HepG2 (cell line): ENCODE data around the gene MYLK2. TPM values are rescaled to one million over a fixed set of nuclear protein-coding genes. Genes with fewer than 3 reads are reported as not detected.

Experiments used
- ATAC-seq: fragments of 200-7000 bp; cut with Tn5 transposase; 3 replicates; pipeline ENCODE4 v1.9.1; 2020; ENCODE audit warnings: mild to moderate bottlenecking, moderate library complexity
- BruUV-seq: library from RNA; stranded (reverse); fragments of 400-500 nt; replicated peaks from 2 replicates; lab custom pipeline; 2021; lab: Mats Ljungman, UMichigan
- CTCF ChIA-PET: fragments of 300-600 bp; formaldehyde crosslinking; extraction: SDS; loops from one replicate; lab custom pipeline; 2021; ENCODE audit warnings: low total read pairs, inconsistent platforms, low intra/inter-chr PET ratio; lab: Yijun Ruan, JAX
- POLR2A ChIA-PET: fragments of 350-600 bp; sonication (Branson Sonifier 250); formaldehyde crosslinking; loops from one replicate; lab custom pipeline; 2020; ENCODE audit warnings: antibody characterized with exemption, inconsistent platforms; lab: Yijun Ruan, JAX
- DNase-seq: peaks from one replicate; pipeline ENCODE4 v3.0.0-alpha.2; 2015; ENCODE audit warnings: low spot score
- FAIRE-seq: peaks from 3 replicates; lab custom pipeline; 2011; peaks lifted over from hg19 to GRCh38; lab: Jason Lieb, UNC
- H2AFZ ChIP-seq: one replicate; pipeline ENCODE4 v1.6.1; 2011; ENCODE audit warnings: low read length, inconsistent platforms
- H3K27ac ChIP-seq: fragments of 300-600 bp; 3 replicates; pipeline ENCODE4 v1.8.0; 2011; ENCODE audit warnings: mixed run types, mild to moderate bottlenecking, mixed read lengths, low read length, inconsistent platforms; ENCODE audit not compliant: insufficient read depth; ENCODE audit errors: extremely low read length
- H3K27me3 ChIP-seq, 2 experiments: fragments of 200-600 bp in 1 of 2; 2 replicates in 1 of 2; 3 replicates in 1 of 2; pipeline versions ENCODE4 v1.6.0 to v1.8.0; 2011; ENCODE audit warnings: low read length in 2 of 2, mild to moderate bottlenecking in 2 of 2, moderate library complexity in 2 of 2, inconsistent platforms in 1 of 2; ENCODE audit not compliant: insufficient read depth in 2 of 2, control insufficient read depth in 1 of 2
- H3K36me3 ChIP-seq, 2 experiments: fragments of 200-600 bp in 1 of 2; replicated peaks in 1 of 2; 2 replicates in 1 of 2; 3 replicates in 1 of 2; pipeline versions ENCODE4 v1.5.1 to v1.8.0; 2011; ENCODE audit warnings: low read length in 2 of 2, inconsistent platforms in 1 of 2; ENCODE audit not compliant: insufficient read depth in 2 of 2, control insufficient read depth in 1 of 2
- H3K4me1 ChIP-seq: 2 replicates; pipeline ENCODE4 v1.5.1; 2012; ENCODE audit warnings: low read length, inconsistent platforms; ENCODE audit not compliant: insufficient read depth
- H3K4me2 ChIP-seq: 2 replicates; pipeline ENCODE4 v1.6.0; 2011; ENCODE audit warnings: low read depth, low read length, inconsistent platforms
- H3K4me3 ChIP-seq, 3 experiments: fragments of 200-600 bp in 1 of 3; sonication (generic), shearing (Covaris generic) in 1 of 3; replicated peaks in 1 of 3; 2 replicates each; pipeline ENCODE4 v1.5.1; 2011 to 2016; ENCODE audit warnings: low read length in 3 of 3, inconsistent platforms in 2 of 3, low read depth in 2 of 3, mild to moderate bottlenecking in 2 of 3, control low read depth in 1 of 3, mixed read lengths in 1 of 3; ENCODE audit not compliant: insufficient read depth in 1 of 3
- H3K79me2 ChIP-seq: one replicate; pipeline ENCODE4 v1.6.1; 2011; ENCODE audit warnings: low read length, inconsistent platforms; ENCODE audit not compliant: insufficient read depth
- H3K9ac ChIP-seq: 2 replicates; pipeline ENCODE4 v1.6.0; 2011; ENCODE audit warnings: mild to moderate bottlenecking, low read depth, low read length, inconsistent platforms; ENCODE audit not compliant: insufficient read depth
- H3K9me3 ChIP-seq: 2 replicates; pipeline ENCODE4 v1.5.1; 2012; ENCODE audit warnings: mild to moderate bottlenecking, low read length
- H4K20me1 ChIP-seq: 2 replicates; pipeline ENCODE4 v1.6.0; 2011; ENCODE audit warnings: inconsistent platforms, mild to moderate bottlenecking, low read length, moderate library complexity; ENCODE audit not compliant: insufficient read depth
- EED ChIP-seq: sonication (generic); formaldehyde crosslinking; IDR thresholded peaks from 2 replicates; pipeline ENCODE4 v1.5.0; 2020; ENCODE audit warnings: mild to moderate bottlenecking, missing genetic modification reagents
- GATAD1 ChIP-seq: IDR thresholded peaks from 2 replicates; pipeline ENCODE4 v1.6.1; 2016; ENCODE audit warnings: missing genetic modification reagents, missing compliant biosample characterization
- HMG20B ChIP-seq: conservative IDR thresholded peaks from 2 replicates; pipeline ENCODE4 v1.6.1; 2016; ENCODE audit warnings: missing genetic modification reagents, missing compliant biosample characterization
- IRF9 ChIP-seq: sonication (generic); formaldehyde crosslinking; IDR thresholded peaks from 2 replicates; pipeline ENCODE4 v1.8.0; 2022; ENCODE audit warnings: missing genetic modification reagents, mild to moderate bottlenecking, borderline replicate concordance
- MLLT10 ChIP-seq: sonication (generic); formaldehyde crosslinking; IDR thresholded peaks from 2 replicates; pipeline ENCODE4 v1.4.0; 2020; ENCODE audit warnings: missing genetic modification reagents
- TAF15 ChIP-seq: fragments of 200-400 bp; formaldehyde crosslinking; IDR thresholded peaks from one replicate; pipeline ENCODE4 v1.6.1; 2018; ENCODE audit warnings: mild to moderate bottlenecking, low read depth, low read length; ENCODE audit not compliant: poor library complexity, severe bottlenecking
- ZBTB25 ChIP-seq: IDR thresholded peaks from 2 replicates; pipeline ENCODE4 v1.6.1; 2018; ENCODE audit warnings: missing genetic modification reagents
- ZNF720 ChIP-seq: sonication (generic); formaldehyde crosslinking; IDR thresholded peaks from 2 replicates; pipeline ENCODE4 v1.4.0; 2020; ENCODE audit warnings: missing genetic modification reagents
- WGBS: methylation state at CpG from one replicate; pipeline ENCODE4 v1.1.6; 2017; ENCODE audit warnings: low lambda C conversion rate; 5-methylcytosine and 5-hydroxymethylcytosine counted together
- in situ Hi-C: cut with HindIII; loops from 2 replicates; pipeline ENCODE4 v1.10.0; 2017; ENCODE audit warnings: low pct_unique_long_range_greater_than_20kb; ENCODE audit not compliant: extremely low pct_ligation_motif_present
- intact Hi-C: fragments of 100-400 bp; cut with micrococcal nuclease; formaldehyde crosslinking; loops from one replicate; pipeline ENCODE4 v1.10.0; 2022; ENCODE audit not compliant: unreplicated experiment
- polyA plus RNA-seq, 8 experiments: library from polyadenylated mRNA; depleted of rRNA in 3 of 8; stranded (reverse) in 7 of 8; unstranded in 1 of 8; fragments of >200 nt; fragmentation: Illumina TruSeq in 4 of 8; extraction: Trizol in 4 of 8; gene quantifications; 2 replicates each; pipeline versions ENCODE4 v1.2.1 to v1.2.3, GENCODE V29; 2011 to 2016; ENCODE audit warnings: low read depth in 4 of 8, missing spikeins in 1 of 8, mixed read lengths in 1 of 8; ENCODE audit not compliant: insufficient read depth in 1 of 8
- total RNA-seq, 5 experiments: library from RNA; depleted of rRNA; stranded (reverse); fragments of >200 nt; fragmentation: Illumina TruSeq; extraction: Trizol; gene quantifications; 2 replicates each; pipeline ENCODE4 v1.2.3, GENCODE V29; 2016; ENCODE audit warnings: low read depth in 1 of 5

MYLK2 gene
- total and polyA plus RNA-seq, 2 of the 13 experiments (the other 11 are each of a cell fraction or from before 2014, with no cell fraction given), result 0.27 TPM; not detected in 1

GRCh38 chr20:31859998-31860380 is 40.8 kb downstream of the MYLK2 start:
- DNase-seq (no peak), ATAC-seq (no peak), FAIRE-seq (no peak)
- in situ Hi-C loops, result loop anchor here (5.0 kb wide), 1 partner anchor 92 kb away; the partner anchor contains the start of gene PDRG1
- Histone ChIP-seq H3K4me2 (peak overlapping the region; percentile 96; the same call in 1 of the 2 replicates), H3K79me2 (no peaks in the 10 kb centered on the region), H4K20me1 (no peaks in the 10 kb centered on the region), H3K27me3 (peaks cover 9 to 52% of the 10 kb centered on the region in 2 experiments; a peak in 4 of 5 replicates), H3K4me3 (no peak overlapping the region), H3K36me3 (no peaks in the 10 kb centered on the region)
- intact Hi-C loops, result no loop called here
- no TSS peak for BruUV-seq
- TF ChIP-seq TAF15 (no peak), ZBTB25 (CRISPR knock-in tag) (no peak), ZNF720 (CRISPR knock-in tag) (no peak), IRF9 (CRISPR knock-in tag) (no peak), EED (no peak), MLLT10 (CRISPR knock-in tag) (no peak), GATAD1 (CRISPR knock-in tag) (no peak), HMG20B (CRISPR knock-in tag) (no peak)
- TF ChIP-seq, all 625 proteins: peak for 0
- ChIA-PET CTCF (no interaction called here), POLR2A (interaction anchor here (0.9 to 1.3 kb wide), 2 partner anchors 19 to 92 kb away, joined by 3 to 5 read pairs; partner anchors contain the start of gene PDRG1)
- no peaks in the 10 kb centered on the region for H3K9me3 ChIP-seq
- no peak overlapping the region for H2AFZ ChIP-seq
- H3K27ac ChIP-seq, result no peak overlapping the region
- no peak overlapping the region for H3K9ac ChIP-seq
- WGBS, result 31% methylated on average over 7 of the region's 7 CpGs
- H3K4me1 ChIP-seq, result peaks cover 15% of the 10 kb centered on the region
